ENCODE results near the gene GRIN2B.

Gene GRIN2B

GRCh38 chr12:13957576-13957975, 23.8 kb downstream of the GRIN2B start:
- DNase-seq (ENCODE audit: low spot score) = no peak

DNA sequence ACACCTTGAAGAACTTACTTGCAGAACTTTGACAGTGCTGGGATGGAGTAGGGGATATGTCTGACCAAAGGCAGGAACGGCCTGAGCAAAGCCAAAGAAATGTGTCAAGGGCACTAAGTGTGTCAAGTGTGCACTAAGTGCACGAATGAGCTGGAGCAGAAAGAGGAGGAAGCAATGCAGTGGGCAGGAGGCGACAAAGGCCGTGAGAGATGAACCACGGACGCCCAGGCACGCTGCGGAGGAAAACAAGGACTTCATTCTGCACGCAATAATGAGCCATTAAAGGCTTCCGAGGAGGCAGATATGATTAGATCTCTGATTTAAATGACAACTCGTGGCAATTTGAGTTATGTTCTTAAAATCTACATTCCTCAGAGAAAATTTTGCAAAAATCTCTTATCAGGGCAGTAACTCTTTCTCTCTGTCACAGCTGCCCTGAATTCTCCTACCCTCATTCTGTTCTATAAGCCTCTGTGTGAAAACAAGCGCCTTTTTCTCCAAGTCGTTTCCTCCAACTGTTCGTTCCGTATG, 25.3 kb downstream of the GRIN2B start:
- DNase-seq (ENCODE audit: low spot score) = no peak

GRCh38 chr12:13952096-13952495, 29.3 kb downstream of the GRIN2B start:
- DNase-seq (ENCODE audit: low spot score) = no peak

- DNase-seq (ENCODE audit: low spot score) = no peak
Measured at GRCh38 chr12:13950502-13950901, 30.9 kb downstream of the GRIN2B start.

GRCh38 chr12:13948621-13949020, 32.8 kb downstream of the GRIN2B start:
- no peak for DNase-seq (ENCODE audit: low spot score)

- no peak for DNase-seq (ENCODE audit: low spot score)
Measured at GRCh38 chr12:13947276-13947946, 34.0 kb downstream of the GRIN2B start.

GRCh38 chr12:13945641-13946040, 35.8 kb downstream of the GRIN2B start:
- DNase-seq (ENCODE audit: low spot score) = no peak

GRCh38 chr12:13945236-13945635, 36.2 kb downstream of the GRIN2B start:
- DNase-seq (ENCODE audit: low spot score) = no peak

DNA sequence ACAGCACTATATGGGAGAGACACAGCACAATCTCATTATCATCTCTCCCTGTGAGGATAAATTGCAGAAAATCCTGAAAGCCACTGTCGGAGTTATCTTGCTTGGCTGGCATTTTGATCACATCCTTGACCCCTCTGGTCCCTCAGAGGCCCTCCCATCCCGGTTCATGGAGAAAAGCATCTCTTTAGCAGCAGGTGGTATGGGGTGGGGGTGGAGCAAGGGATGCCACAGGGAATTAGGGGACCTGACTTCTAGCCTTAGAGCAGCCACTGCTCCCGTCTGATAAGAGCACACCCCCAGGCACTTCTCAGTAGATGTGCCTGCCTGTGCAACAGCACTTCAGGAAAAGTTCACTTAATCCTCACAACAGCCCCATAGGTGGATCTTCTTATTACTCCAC, 38.6 kb downstream of the GRIN2B start:
- no peak for DNase-seq (ENCODE audit: low spot score)

DNA sequence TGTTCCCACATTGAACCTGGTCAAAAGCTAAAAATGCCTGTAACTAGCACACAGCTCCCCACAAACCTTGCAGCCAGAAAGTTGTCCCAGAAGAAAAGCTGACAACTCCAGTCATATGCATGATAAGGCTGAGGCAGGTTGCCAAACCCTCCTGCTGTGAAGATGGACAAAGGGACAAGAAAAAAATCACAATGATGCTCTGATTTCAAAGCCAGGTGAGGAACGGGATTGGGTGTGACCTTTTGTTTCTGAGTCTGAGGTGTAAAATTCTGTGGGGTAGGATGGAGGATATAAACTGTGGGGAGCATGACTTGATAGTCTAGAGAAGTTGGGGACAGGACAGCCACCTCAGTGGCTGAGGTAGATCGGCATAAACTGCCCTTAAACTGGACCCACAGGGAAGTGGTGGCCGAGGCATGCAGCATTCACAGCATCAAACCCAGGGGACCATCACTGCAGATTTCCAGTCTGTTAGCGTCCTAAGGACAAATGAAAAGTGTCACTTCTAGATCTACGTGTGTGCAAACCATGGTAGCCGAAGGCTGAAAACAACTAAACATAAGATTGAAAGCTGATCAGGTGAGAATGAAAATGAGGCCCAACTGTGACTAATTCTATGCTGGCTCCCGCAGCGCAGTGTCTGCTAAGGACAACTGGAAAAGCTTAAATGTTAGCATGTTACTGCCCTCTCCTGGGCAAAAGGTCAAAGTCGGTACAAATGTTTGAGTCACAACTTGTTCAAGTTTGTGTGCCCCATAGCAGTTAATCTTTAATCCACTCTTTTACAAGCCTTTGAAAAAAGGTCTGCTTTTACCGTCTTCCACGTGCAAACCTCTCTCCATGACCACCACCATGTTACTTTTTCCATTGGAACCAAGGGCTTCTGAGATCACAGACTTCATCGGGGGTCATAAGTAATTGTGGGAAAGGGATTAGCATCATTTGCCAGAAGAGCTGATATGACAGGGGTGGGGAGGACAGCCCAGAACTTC, 39.8 kb downstream of the GRIN2B start:
- peak; percentile 26 for DNase-seq (ENCODE audit: low spot score)

DNA sequence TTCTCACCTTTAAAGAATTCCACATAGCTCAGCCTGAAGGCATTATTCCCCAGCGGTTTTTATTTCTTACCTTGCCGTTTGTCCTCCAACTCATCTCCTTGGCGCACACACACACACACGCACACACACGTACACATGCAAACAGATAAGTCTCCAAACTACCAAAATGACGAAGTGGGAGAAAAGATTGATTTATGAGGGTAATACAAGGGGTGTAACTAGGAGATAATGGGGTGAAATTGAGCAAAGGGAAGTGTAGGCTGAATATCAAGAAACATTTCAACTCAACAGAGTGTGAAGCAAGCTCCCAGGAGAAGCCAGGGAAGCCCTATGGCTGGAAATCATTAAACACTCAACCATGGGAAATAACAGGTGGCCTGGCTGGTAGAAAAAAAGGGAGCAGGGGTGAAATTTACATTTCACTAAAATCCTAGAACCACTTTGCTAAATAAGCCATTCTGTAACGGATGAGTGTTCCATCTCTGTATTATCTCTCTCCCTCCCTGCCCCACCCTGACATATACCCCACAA, 41.0 kb downstream of the GRIN2B start:
- DNase-seq (ENCODE audit: low spot score) = no peak

DNA sequence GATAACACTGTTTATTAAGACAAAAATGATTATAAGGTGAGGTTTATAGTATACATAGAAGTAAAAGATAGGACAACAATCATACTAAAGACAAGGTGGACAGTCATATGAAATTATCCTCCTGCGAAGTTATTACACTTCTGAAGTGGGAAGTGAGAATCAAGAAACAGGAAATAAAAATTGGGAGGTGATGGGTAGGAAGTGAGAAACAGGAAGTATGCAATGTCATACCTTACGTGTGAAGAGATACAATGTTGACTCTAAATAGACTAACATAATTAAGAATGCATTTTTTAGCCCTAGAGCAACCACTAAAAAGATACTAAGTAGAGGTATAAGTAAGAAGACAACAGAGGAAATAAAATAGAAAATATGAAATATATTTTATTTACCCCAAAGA, 43.7 kb downstream of the GRIN2B start:
- no peak for DNase-seq (ENCODE audit: low spot score)

GRCh38 chr12:13935169-13935568, 46.2 kb downstream of the GRIN2B start:
- no peak for DNase-seq (ENCODE audit: low spot score)

Measured in SK-N-DZ (cell line).